Liver (tissue), 3 donors: ENCODE data around the gene MRPS11.
"Not testable (repeated sequence)": the region's sequence is repeated elsewhere in the genome, so short reads cannot be mapped to it uniquely, and the experiment has no call there.

Source experiments
- RAD21 ChIP-seq, 2 donors: IDR thresholded peaks; 2 replicates each; pipeline ENCODE4 v1.6.1; 2016; ENCODE audit warnings: antibody characterized with exemption in 2 of 2, mild to moderate bottlenecking in 2 of 2
- YY1 ChIP-seq: IDR thresholded peaks from 2 replicates; pipeline ENCODE4 v1.6.1; 2016; ENCODE audit warnings: antibody characterized with exemption, mild to moderate bottlenecking
- TF ChIP-seq, protein P1 (sequence below): IDR thresholded peaks from 2 replicates; pipeline ENCODE4 v1.6.1; 2016; ENCODE audit warnings: antibody characterized with exemption
- TF ChIP-seq, protein P2 (sequence below): fragments of 150-350 bp; IDR thresholded peaks from 2 replicates; pipeline ENCODE4 v1.5.1; 2017; ENCODE audit warnings: improper control_type of control experiment, low read depth, low read length; ENCODE audit not compliant: missing input control
- TF ChIP-seq, protein P3 (sequence below): IDR thresholded peaks from 2 replicates; pipeline ENCODE4 v1.6.1; 2016; ENCODE audit warnings: antibody characterized with exemption, mild to moderate bottlenecking
- donor health status: healthy.
- donor health status: healthy.

DNA sequence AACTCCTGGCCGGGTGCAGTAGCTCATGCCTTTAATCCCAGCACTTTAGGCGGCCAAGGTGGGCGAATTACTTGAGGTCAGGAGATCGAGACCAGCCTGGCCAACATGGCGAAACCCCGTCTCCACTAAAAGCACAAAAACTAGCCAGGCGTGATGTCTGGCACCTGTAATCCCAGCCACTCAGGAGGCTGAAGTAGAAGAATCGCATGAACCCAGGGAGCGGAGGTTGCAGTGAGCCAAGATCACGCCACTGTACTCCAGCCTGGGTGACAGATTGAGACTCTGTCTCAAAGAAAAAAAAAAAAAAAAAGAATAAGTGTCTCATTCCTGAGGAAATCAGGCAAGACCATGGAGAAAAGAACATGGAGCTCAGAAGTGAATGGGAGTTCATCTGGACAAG is 1.2 kb downstream of the MRPS11 start:
- TF ChIP-seq, protein P1, sequence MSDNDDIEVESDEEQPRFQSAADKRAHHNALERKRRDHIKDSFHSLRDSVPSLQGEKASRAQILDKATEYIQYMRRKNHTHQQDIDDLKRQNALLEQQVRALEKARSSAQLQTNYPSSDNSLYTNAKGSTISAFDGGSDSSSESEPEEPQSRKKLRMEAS = not testable (repeated sequence)
- TF ChIP-seq, protein P2, sequence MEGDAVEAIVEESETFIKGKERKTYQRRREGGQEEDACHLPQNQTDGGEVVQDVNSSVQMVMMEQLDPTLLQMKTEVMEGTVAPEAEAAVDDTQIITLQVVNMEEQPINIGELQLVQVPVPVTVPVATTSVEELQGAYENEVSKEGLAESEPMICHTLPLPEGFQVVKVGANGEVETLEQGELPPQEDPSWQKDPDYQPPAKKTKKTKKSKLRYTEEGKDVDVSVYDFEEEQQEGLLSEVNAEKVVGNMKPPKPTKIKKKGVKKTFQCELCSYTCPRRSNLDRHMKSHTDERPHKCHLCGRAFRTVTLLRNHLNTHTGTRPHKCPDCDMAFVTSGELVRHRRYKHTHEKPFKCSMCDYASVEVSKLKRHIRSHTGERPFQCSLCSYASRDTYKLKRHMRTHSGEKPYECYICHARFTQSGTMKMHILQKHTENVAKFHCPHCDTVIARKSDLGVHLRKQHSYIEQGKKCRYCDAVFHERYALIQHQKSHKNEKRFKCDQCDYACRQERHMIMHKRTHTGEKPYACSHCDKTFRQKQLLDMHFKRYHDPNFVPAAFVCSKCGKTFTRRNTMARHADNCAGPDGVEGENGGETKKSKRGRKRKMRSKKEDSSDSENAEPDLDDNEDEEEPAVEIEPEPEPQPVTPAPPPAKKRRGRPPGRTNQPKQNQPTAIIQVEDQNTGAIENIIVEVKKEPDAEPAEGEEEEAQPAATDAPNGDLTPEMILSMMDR = not testable (repeated sequence)
- TF ChIP-seq, protein P3, sequence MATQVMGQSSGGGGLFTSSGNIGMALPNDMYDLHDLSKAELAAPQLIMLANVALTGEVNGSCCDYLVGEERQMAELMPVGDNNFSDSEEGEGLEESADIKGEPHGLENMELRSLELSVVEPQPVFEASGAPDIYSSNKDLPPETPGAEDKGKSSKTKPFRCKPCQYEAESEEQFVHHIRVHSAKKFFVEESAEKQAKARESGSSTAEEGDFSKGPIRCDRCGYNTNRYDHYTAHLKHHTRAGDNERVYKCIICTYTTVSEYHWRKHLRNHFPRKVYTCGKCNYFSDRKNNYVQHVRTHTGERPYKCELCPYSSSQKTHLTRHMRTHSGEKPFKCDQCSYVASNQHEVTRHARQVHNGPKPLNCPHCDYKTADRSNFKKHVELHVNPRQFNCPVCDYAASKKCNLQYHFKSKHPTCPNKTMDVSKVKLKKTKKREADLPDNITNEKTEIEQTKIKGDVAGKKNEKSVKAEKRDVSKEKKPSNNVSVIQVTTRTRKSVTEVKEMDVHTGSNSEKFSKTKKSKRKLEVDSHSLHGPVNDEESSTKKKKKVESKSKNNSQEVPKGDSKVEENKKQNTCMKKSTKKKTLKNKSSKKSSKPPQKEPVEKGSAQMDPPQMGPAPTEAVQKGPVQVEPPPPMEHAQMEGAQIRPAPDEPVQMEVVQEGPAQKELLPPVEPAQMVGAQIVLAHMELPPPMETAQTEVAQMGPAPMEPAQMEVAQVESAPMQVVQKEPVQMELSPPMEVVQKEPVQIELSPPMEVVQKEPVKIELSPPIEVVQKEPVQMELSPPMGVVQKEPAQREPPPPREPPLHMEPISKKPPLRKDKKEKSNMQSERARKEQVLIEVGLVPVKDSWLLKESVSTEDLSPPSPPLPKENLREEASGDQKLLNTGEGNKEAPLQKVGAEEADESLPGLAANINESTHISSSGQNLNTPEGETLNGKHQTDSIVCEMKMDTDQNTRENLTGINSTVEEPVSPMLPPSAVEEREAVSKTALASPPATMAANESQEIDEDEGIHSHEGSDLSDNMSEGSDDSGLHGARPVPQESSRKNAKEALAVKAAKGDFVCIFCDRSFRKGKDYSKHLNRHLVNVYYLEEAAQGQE = not testable (repeated sequence)
- TF ChIP-seq RAD21 (IDR thresholded peaks at IDR 0.05); YY1: not testable (repeated sequence)
